ENCODE measurements around the gene AKR1E2.

The AKR1E2 gene

DNA sequence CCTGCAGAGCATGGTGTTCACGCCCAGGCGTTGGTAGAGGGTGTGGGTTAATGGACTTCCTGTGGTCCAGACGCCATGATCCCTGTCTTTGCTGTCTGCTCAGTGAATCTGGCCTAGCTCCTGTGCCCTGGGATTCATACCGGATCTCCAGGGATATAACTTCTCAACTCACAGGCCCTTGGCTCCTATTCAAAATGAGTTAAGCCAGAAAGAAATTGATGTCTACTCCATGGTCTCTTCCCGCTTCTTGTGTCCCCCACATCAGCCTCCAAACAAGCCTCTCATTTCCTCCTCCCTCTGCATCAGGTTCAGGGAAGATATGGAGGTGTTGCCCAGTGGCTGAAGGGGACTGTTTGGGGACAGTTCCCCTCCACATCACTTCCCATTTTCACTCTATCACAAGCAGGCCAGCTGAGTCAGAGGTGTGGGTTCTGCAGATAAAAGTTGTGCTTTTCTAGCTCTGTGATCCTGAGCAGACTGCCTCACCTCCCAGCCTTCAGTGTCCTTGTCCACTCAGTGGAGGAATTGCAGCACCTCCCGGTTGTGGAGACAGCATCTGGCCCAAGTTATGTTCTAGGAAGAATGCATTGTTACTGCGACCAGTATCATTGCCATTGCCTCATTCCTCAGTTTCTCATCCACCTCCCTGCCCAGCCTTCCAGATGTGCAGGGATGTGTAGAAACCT, 22.5 kb downstream of the AKR1E2 start:
- TF ChIP-seq, protein P1, sequence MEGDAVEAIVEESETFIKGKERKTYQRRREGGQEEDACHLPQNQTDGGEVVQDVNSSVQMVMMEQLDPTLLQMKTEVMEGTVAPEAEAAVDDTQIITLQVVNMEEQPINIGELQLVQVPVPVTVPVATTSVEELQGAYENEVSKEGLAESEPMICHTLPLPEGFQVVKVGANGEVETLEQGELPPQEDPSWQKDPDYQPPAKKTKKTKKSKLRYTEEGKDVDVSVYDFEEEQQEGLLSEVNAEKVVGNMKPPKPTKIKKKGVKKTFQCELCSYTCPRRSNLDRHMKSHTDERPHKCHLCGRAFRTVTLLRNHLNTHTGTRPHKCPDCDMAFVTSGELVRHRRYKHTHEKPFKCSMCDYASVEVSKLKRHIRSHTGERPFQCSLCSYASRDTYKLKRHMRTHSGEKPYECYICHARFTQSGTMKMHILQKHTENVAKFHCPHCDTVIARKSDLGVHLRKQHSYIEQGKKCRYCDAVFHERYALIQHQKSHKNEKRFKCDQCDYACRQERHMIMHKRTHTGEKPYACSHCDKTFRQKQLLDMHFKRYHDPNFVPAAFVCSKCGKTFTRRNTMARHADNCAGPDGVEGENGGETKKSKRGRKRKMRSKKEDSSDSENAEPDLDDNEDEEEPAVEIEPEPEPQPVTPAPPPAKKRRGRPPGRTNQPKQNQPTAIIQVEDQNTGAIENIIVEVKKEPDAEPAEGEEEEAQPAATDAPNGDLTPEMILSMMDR (IDR thresholded peaks at IDR 0.05): no peak
- no peaks in the 10 kb centered on the region for H3K36me3 ChIP-seq
- H3K4me1 ChIP-seq (ENCODE audit: control insufficient read depth in 1 of 2, insufficient read depth in 1 of 2, low read depth in 1 of 2, low read length in 1 of 2): peaks cover 5 to 6% of the 10 kb centered on the region in 2 experiments
- no peaks in the 10 kb centered on the region for H3K9me3 ChIP-seq
- no peak overlapping the region for H3K4me3 ChIP-seq (ENCODE audit: low read depth in 1 of 2, low read length in 1 of 2)
- no peaks in the 10 kb centered on the region for H3K27me3 ChIP-seq
- H3K27ac ChIP-seq: no peak overlapping the region

DNA sequence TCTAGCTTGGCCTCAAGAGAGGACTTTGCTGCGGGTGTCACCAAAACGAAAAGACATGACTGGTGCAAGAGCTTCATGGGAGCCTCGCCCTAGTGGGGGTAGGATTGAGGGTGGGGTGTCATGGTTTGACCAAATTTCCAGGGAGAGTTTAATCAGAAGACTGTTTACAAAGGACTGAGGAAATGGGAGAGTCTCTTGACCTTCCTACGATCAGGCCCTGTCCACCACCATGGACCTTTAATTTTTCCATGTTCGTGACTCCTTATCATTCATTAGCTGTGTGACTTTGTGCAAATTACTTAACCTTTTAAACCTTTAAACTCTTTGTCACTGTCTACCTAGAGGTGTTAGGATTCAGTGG, 23.0 kb downstream of the AKR1E2 start:
- no peaks in the 10 kb centered on the region for H3K9me3 ChIP-seq
- H3K27me3 ChIP-seq: no peaks in the 10 kb centered on the region
- H3K4me3 ChIP-seq (ENCODE audit: low read depth in 1 of 2, low read length in 1 of 2): no peak overlapping the region
- peaks cover 5 to 6% of the 10 kb centered on the region in 2 experiments for H3K4me1 ChIP-seq (ENCODE audit: control insufficient read depth in 1 of 2, insufficient read depth in 1 of 2, low read depth in 1 of 2, low read length in 1 of 2)
- H3K27ac ChIP-seq: no peak overlapping the region
- TF ChIP-seq, protein P1 (IDR thresholded peaks at IDR 0.05): no peak
- H3K36me3 ChIP-seq: no peaks in the 10 kb centered on the region

DNA sequence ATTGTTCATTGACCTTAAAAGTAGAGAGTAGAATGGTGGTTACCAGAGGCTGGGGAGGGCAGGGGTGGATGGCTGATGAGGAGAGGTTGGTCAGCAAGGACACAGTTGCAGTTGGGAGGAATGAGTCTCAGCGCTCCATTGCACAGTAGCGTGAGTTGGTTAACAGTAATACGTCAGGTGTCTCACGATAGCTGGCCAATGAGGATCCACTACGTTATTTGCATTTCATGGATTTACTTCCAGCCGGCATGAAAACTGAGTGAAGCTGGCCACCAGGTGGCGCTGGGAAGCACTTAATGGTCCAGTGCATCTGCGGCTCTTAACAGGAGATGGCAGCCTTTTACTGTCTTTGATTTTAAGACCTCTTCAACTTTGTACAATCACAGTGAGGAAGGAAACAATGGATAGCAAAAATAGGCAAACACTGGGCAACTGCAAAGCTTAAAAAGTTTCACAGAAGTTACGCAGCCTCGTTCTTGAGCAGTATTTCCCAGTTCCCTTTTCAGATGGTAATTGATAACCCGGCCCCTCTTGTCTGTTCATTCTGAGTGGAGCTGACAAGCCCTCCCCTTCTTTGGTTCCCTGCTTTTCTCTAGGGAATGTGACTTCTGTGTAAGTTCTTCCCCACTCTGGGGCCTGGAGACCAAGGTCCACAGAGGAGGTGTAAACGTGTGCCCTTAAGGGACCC, 23.7 kb downstream of the AKR1E2 start:
- TF ChIP-seq, protein P1 (IDR thresholded peaks at IDR 0.05): peak; percentile 82
- Histone ChIP-seq H3K27ac (no peak overlapping the region), H3K4me3 (ENCODE audit: low read depth in 1 of 2, low read length in 1 of 2) (no peak overlapping the region), H3K36me3 (no peaks in the 10 kb centered on the region), H3K4me1 (ENCODE audit: control insufficient read depth in 1 of 2, insufficient read depth in 1 of 2, low read depth in 1 of 2, low read length in 1 of 2) (peaks cover 5 to 6% of the 10 kb centered on the region in 2 experiments), H3K9me3 (no peaks in the 10 kb centered on the region), H3K27me3 (no peaks in the 10 kb centered on the region)

DNA sequence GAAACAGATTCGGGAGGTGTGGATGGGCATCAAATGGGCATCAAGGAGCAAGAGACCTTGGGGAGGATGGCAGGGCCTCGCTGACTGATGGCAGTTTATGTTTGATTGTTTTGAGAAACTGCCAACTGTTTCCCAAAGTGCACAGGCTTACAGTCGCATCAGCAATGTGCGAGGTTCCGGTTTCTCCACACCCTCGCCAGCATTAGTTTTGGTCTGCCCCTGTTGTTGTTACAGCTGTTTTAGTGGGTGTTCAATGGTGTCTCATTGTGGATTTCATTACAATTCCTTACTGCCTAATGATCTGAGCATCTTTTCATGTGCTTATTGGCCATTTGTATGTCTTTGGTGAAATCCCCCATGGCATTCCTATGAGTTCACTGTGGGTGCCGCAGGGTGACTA, 24.4 kb downstream of the AKR1E2 start:
- no peak overlapping the region for H3K4me3 ChIP-seq (ENCODE audit: low read depth in 1 of 2, low read length in 1 of 2)
- no peak overlapping the region for H3K27ac ChIP-seq

DNA sequence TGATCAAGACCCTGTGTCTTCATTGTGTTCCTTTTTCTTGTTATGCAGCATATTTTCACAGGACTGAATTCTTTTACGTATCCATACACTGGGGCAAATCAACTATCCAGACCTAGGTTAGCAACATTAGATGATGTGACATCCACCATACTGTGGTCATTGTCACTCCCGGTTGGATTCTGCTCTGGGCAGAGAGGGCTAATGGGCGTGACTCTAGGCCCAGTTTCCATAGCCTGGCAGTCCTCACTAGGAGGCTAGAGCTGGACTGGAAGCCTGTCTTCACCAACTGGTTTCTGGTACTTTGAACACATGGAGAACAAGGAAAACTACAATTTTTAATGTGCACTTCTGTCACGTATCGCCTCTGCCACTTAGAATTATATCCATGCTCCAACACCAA, 25.2 kb downstream of the AKR1E2 start:
- no peaks in the 10 kb centered on the region for H3K36me3 ChIP-seq
- H3K9me3 ChIP-seq: no peaks in the 10 kb centered on the region
- no peaks in the 10 kb centered on the region for H3K27me3 ChIP-seq
- no peak overlapping the region for H3K4me3 ChIP-seq (ENCODE audit: low read depth in 1 of 2, low read length in 1 of 2)
- TF ChIP-seq, protein P1 (IDR thresholded peaks at IDR 0.05): no peak
- no peak overlapping the region for H3K27ac ChIP-seq
- H3K4me1 ChIP-seq (ENCODE audit: control insufficient read depth in 1 of 2, insufficient read depth in 1 of 2, low read depth in 1 of 2, low read length in 1 of 2): peaks cover 5 to 6% of the 10 kb centered on the region in 2 experiments

More for the DNA sequence above, 24.4 kb downstream of the AKR1E2 start:
- TF ChIP-seq, protein P1 (IDR thresholded peaks at IDR 0.05): no peak
- no peaks in the 10 kb centered on the region for H3K36me3 ChIP-seq
- no peaks in the 10 kb centered on the region for H3K27me3 ChIP-seq
- no peaks in the 10 kb centered on the region for H3K9me3 ChIP-seq
- H3K4me1 ChIP-seq (ENCODE audit: control insufficient read depth in 1 of 2, insufficient read depth in 1 of 2, low read depth in 1 of 2, low read length in 1 of 2): peaks cover 5 to 6% of the 10 kb centered on the region in 2 experiments
